H1 (cell line): ENCODE results near the gene AKAP12. TPM values are rescaled to one million over a fixed set of nuclear protein-coding genes. Genes with fewer than 3 reads are reported as not detected.

Experiments used
- KDM4A ChIP-seq: IDR thresholded peaks from one replicate; pipeline ENCODE4 v1.7.1; 2012; ENCODE audit warnings: low read depth, mild to moderate bottlenecking, moderate library complexity, low read length, inconsistent platforms; ENCODE audit not compliant: severe bottlenecking
- NANOG ChIP-seq: IDR thresholded peaks from 2 replicates; pipeline ENCODE4 v1.6.1; 2011; ENCODE audit warnings: low read length, low read depth, mild to moderate bottlenecking, inconsistent platforms; ENCODE audit not compliant: insufficient read depth, poor library complexity, severe bottlenecking
- RAD21 ChIP-seq, 2 experiments: IDR thresholded peaks in 1 of 2; conservative IDR thresholded peaks in 1 of 2; 2 replicates each; pipeline ENCODE4 v1.6.1; 2011; ENCODE audit warnings: low read depth in 2 of 2, low read length in 2 of 2, improper control_type of control experiment in 1 of 2, inconsistent platforms in 1 of 2, mild to moderate bottlenecking in 1 of 2, moderate library complexity in 1 of 2
- polyA plus RNA-seq, 7 experiments: library from polyadenylated mRNA; depleted of rRNA in 3 of 7; stranded (reverse) in 5 of 7; unstranded in 2 of 7; fragments of >200 nt in 5 of 7; fragments of 200-250 nt in 2 of 7; gene quantifications; 1 replicate in 5 of 7; 2 replicates in 1 of 7; 4 replicates in 1 of 7; pipeline versions ENCODE4 v1.2.1 to v1.2.3, GENCODE V29; 2011 to 2013; ENCODE audit warnings: missing spikeins in 2 of 7, mixed read lengths in 2 of 7
- total RNA-seq: library from RNA; stranded (reverse); fragmentation: NEBNext Ultra II Directional; extraction: Animal tissue kit (Norgen Biotek cat#: 25700); gene quantifications from 2 replicates; pipeline ENCODE4 v1.2.1, GENCODE V29; 2021
- TF ChIP-seq, protein P1 (sequence below), 3 experiments: IDR thresholded peaks; 1 replicate in 2 of 3; 2 replicates in 1 of 3; pipeline versions ENCODE4 v1.5.1 to v1.6.1; 2011; ENCODE audit warnings: low read length in 3 of 3, mild to moderate bottlenecking in 3 of 3, inconsistent platforms in 2 of 3, low read depth in 1 of 3, moderate library complexity in 1 of 3; ENCODE audit not compliant: insufficient read depth in 1 of 3; ENCODE audit errors: control extremely low read depth in 1 of 3

The AKAP12 gene
- total and polyA plus RNA-seq, 2 of the 8 experiments (the other 6 are each of a cell fraction or from before 2014, with no cell fraction given) = 14.6 to 79.2 TPM

DNA sequence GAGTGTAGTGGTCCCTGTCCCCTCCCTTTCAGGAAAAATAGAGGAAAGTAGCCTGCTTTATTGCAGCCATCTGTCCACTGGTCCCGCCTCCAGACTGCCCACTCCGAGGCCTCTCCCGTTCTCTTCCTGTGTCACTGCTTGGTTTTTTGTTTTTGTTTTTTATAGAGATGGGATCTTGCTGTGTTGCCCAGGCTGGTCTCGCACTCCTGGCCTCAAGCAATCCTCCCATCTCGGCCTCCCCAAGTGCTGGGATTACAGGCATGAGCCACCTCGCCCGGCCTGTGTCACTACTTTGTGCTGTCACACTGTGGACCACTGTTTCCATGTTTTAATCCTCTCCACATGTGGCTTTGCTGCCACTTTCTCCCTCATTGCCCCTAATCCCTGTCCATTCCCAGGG is 80.4 kb downstream of the AKAP12 start (continued):
- TF ChIP-seq, protein P1, sequence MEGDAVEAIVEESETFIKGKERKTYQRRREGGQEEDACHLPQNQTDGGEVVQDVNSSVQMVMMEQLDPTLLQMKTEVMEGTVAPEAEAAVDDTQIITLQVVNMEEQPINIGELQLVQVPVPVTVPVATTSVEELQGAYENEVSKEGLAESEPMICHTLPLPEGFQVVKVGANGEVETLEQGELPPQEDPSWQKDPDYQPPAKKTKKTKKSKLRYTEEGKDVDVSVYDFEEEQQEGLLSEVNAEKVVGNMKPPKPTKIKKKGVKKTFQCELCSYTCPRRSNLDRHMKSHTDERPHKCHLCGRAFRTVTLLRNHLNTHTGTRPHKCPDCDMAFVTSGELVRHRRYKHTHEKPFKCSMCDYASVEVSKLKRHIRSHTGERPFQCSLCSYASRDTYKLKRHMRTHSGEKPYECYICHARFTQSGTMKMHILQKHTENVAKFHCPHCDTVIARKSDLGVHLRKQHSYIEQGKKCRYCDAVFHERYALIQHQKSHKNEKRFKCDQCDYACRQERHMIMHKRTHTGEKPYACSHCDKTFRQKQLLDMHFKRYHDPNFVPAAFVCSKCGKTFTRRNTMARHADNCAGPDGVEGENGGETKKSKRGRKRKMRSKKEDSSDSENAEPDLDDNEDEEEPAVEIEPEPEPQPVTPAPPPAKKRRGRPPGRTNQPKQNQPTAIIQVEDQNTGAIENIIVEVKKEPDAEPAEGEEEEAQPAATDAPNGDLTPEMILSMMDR (IDR thresholded peaks at IDR 0.05; ENCODE audit: control extremely low read depth in 1 of 3, insufficient read depth in 1 of 3, low read depth in 1 of 3, low read length in 3 of 3) = no peak
- TF ChIP-seq NANOG (no peak), RAD21 (IDR thresholded peaks at IDR 0.05 in 1 of 2, conservative IDR thresholded peaks at IDR 0.05 in 1 of 2; ENCODE audit: low read depth in 2 of 2, low read length in 2 of 2) (no peak), KDM4A (no peak)
- TF ChIP-seq, all 59 proteins: peak for 0
